HCT116 (cell line): Measurements from ENCODE around the gene RWDD3. TPM values are rescaled to one million over a fixed set of nuclear protein-coding genes. Genes with fewer than 3 reads are reported as not detected.

Experiments
- ATAC-seq: fragments of 200-7000 bp; cut with Tn5 transposase; 2 replicates; pipeline ENCODE4 v1.9.1; 2020; ENCODE audit warnings: mild to moderate bottlenecking, moderate library complexity
- BruUV-seq: library from RNA; stranded (reverse); fragments of 400-500 nt; replicated peaks from 2 replicates; lab custom pipeline; 2021; lab: Mats Ljungman, UMichigan
- CTCF ChIA-PET: fragments of 300-600 bp; sonication (Branson Sonifier 250); formaldehyde crosslinking; loops from one replicate; lab custom pipeline; 2021; ENCODE audit warnings: antibody characterized with exemption; lab: Charles Lee
- POLR2A ChIA-PET: fragments of 300-600, 350-600 bp; sonication (Branson Sonifier 250); formaldehyde crosslinking; loops from one replicate; lab custom pipeline; 2021; ENCODE audit warnings: antibody characterized with exemption; lab: Charles Lee
- RAD21 ChIA-PET, 2 experiments: fragments of 300-600 bp; sonication (Branson Sonifier 250); formaldehyde crosslinking; loops; one replicate each; lab custom pipeline; 2023; ENCODE audit warnings: low total read pairs in 2 of 2; ENCODE audit not compliant: uncharacterized antibody in 2 of 2, unreplicated experiment in 2 of 2, low non-redundant PET in 1 of 2; lab: Charles Lee
- DNase-seq: peaks from one replicate; pipeline ENCODE4 v3.0.0-alpha.2; 2010; ENCODE audit warnings: low read depth, low spot score
- H2AFZ ChIP-seq: fragments of 200-600 bp; shearing (Covaris generic), sonication (generic); 2 replicates; pipeline ENCODE4 v1.6.1; 2017; ENCODE audit warnings: low read depth, mixed run types, mixed read lengths, antibody characterized with exemption, low read length; ENCODE audit not compliant: poor library complexity, severe bottlenecking
- H3K27ac ChIP-seq: 2 replicates; pipeline ENCODE4 v1.5.1; 2012; ENCODE audit warnings: low read depth, low read length
- H3K27me3 ChIP-seq: fragments of 200-600 bp; sonication (generic); 2 replicates; pipeline ENCODE4 v1.6.1; 2016; ENCODE audit warnings: mixed run types, low read length, mixed read lengths; ENCODE audit not compliant: insufficient read depth
- H3K36me3 ChIP-seq, 2 experiments: fragments of 200-500 bp in 1 of 2; fragments of 200-600 bp in 1 of 2; sonication (Bioruptor generic) in 1 of 2; sonication (generic) in 1 of 2; 2 replicates each; pipeline versions ENCODE4 v1.5.1 to v1.6.1; 2014 to 2016; ENCODE audit warnings: low read length in 2 of 2, inconsistent platforms in 1 of 2, mixed read lengths in 1 of 2, mixed run types in 1 of 2; ENCODE audit not compliant: insufficient read depth in 2 of 2, control insufficient read depth in 1 of 2
- H3K4me1 ChIP-seq, 2 experiments: fragments of 200-600 bp in 1 of 2; sonication (generic) in 1 of 2; 2 replicates each; pipeline versions ENCODE4 v1.5.1 to v1.6.1; 2012 to 2017; ENCODE audit warnings: low read length in 2 of 2, inconsistent platforms in 1 of 2, mild to moderate bottlenecking in 1 of 2, mixed read lengths in 1 of 2, mixed run types in 1 of 2, moderate library complexity in 1 of 2; ENCODE audit not compliant: insufficient read depth in 2 of 2, control insufficient read depth in 1 of 2
- H3K4me2 ChIP-seq: fragments of 200-600 bp; sonication (generic); 2 replicates; pipeline ENCODE4 v1.6.1; 2017; ENCODE audit warnings: mixed run types, low read length, mixed read lengths
- H3K4me3 ChIP-seq, 2 experiments: fragments of 200-600 bp in 1 of 2; sonication (generic) in 1 of 2; replicated peaks in 1 of 2; 2 replicates each; pipeline ENCODE4 v1.5.1; 2011 to 2016; ENCODE audit warnings: low read length in 2 of 2, control low read depth in 1 of 2, low read depth in 1 of 2, mild to moderate bottlenecking in 1 of 2, mixed read lengths in 1 of 2, mixed run types in 1 of 2
- H3K79me2 ChIP-seq: fragments of 200-600 bp; sonication (generic); 2 replicates; pipeline ENCODE4 v1.6.1; 2017; ENCODE audit warnings: mild to moderate bottlenecking, mixed run types, low read length, moderate library complexity, mixed read lengths; ENCODE audit not compliant: insufficient read depth
- H3K9ac ChIP-seq: fragments of 200-600 bp; sonication (generic); 2 replicates; pipeline ENCODE4 v1.6.1; 2016; ENCODE audit warnings: low read length, mixed read lengths
- H3K9me2 ChIP-seq: fragments of 200-600 bp; sonication (generic), shearing (Covaris generic); 2 replicates; pipeline ENCODE4 v1.6.1; 2017; ENCODE audit warnings: mixed run types, mild to moderate bottlenecking, moderate library complexity; ENCODE audit not compliant: insufficient read depth
- H3K9me3 ChIP-seq, 2 experiments: fragments of 200-500 bp in 1 of 2; fragments of 200-600 bp in 1 of 2; sonication (Bioruptor generic) in 1 of 2; sonication (generic) in 1 of 2; 2 replicates each; pipeline ENCODE4 v1.6.1; 2014 to 2017; ENCODE audit warnings: low read length in 2 of 2, mixed read lengths in 2 of 2, inconsistent platforms in 1 of 2, low read depth in 1 of 2, mild to moderate bottlenecking in 1 of 2, mixed run types in 1 of 2, moderate library complexity in 1 of 2; ENCODE audit not compliant: control insufficient read depth in 1 of 2, insufficient read depth in 1 of 2
- H4K20me1 ChIP-seq: fragments of 200-600 bp; sonication (generic), shearing (Covaris generic); 2 replicates; pipeline ENCODE4 v1.6.1; 2017; ENCODE audit warnings: mixed run types, mild to moderate bottlenecking, moderate library complexity; ENCODE audit not compliant: insufficient read depth
- CBX3 ChIP-seq: IDR thresholded peaks from 2 replicates; pipeline ENCODE4 v1.6.1; 2012; ENCODE audit warnings: low read depth
- EGR1 ChIP-seq: IDR thresholded peaks from 2 replicates; pipeline ENCODE4 v1.6.1; 2012; ENCODE audit warnings: low read depth
- ELF1 ChIP-seq: IDR thresholded peaks from 2 replicates; pipeline ENCODE4 v1.6.1; 2012; ENCODE audit warnings: low read depth, borderline replicate concordance
- EZH2 ChIP-seq: fragments of 200-600 bp; sonication (generic); IDR thresholded peaks from 2 replicates; pipeline ENCODE4 v1.6.1; 2017; ENCODE audit warnings: antibody characterized with exemption, mixed run types
- EZH2phosphoT487 ChIP-seq: fragments of 200-600 bp; IDR thresholded peaks from 2 replicates; pipeline ENCODE4 v1.6.1; 2018; ENCODE audit warnings: antibody characterized with exemption, borderline replicate concordance
- FOSL1 ChIP-seq: IDR thresholded peaks from 2 replicates; pipeline ENCODE4 v1.6.1; 2012; ENCODE audit warnings: low read depth
- JUND ChIP-seq: IDR thresholded peaks from 2 replicates; pipeline ENCODE4 v1.6.1; 2012
- MAX ChIP-seq: IDR thresholded peaks from 2 replicates; pipeline ENCODE4 v1.6.1; 2012
- POLR2AphosphoS5 ChIP-seq: IDR thresholded peaks from 2 replicates; pipeline ENCODE4 v1.6.1; 2011; ENCODE audit warnings: mild to moderate bottlenecking, low read depth, low read length, moderate library complexity
- SP1 ChIP-seq: IDR thresholded peaks from 2 replicates; pipeline ENCODE4 v1.6.1; 2012; ENCODE audit warnings: low read depth
- SRF ChIP-seq: IDR thresholded peaks from 2 replicates; pipeline ENCODE4 v1.6.1; 2012; ENCODE audit warnings: low read depth
- TCF7L2 ChIP-seq: IDR thresholded peaks from 2 replicates; pipeline ENCODE4 v1.7.0; 2011; ENCODE audit warnings: borderline replicate concordance, inconsistent platforms; ENCODE audit not compliant: insufficient read depth, insufficient read length; ENCODE audit errors: extremely low read depth
- YY1 ChIP-seq: IDR thresholded peaks from 2 replicates; pipeline ENCODE4 v1.6.1; 2011; ENCODE audit warnings: low read length, low read depth, moderate library complexity, mild to moderate bottlenecking; ENCODE audit not compliant: insufficient replicate concordance; ENCODE audit errors: extremely low read depth
- ZFX ChIP-seq: fragments of 450-650 bp; IDR thresholded peaks from 2 replicates; pipeline ENCODE4 v1.6.1; 2017
- ZNF274 ChIP-seq: fragments of 200-500 bp; sonication (Bioruptor generic); IDR thresholded peaks from 2 replicates; pipeline ENCODE4 v1.6.1; 2014; ENCODE audit warnings: mild to moderate bottlenecking, low read depth, low read length, inconsistent platforms
- intact Hi-C: fragments of 100-400 bp; cut with micrococcal nuclease; formaldehyde crosslinking; loops from 2 replicates; pipeline ENCODE4 v1.10.0; 2022
- total RNA-seq: library from RNA; stranded (reverse); gene quantifications from one replicate; pipeline ENCODE4 v1.2.1, GENCODE V29; 2021; ENCODE audit not compliant: unreplicated experiment

RWDD3 gene
- total RNA-seq, 1 experiment from 2014 or later, result 12.4 TPM

GRCh38 chr1:95237981-95238703 is 4.1 kb downstream of the RWDD3 start:
- POLR2A ChIA-PET, result interaction anchor here (1.3 kb wide), 1 partner anchor 15 kb away, joined by 3 read pairs; no protein-coding TSS in a partner anchor
- RAD21 ChIA-PET, result no interaction called here
- no peak for TF ChIP-seq POLR2AphosphoS5
- no peak for TF ChIP-seq TCF7L2
- TF ChIP-seq ELF1, result no peak
- TF ChIP-seq MAX, result no peak
- TF ChIP-seq EZH2, result no peak
- TF ChIP-seq ZNF274, result no peak
- no peak for TF ChIP-seq JUND
- no peak for TF ChIP-seq EZH2phosphoT487
- no peak for TF ChIP-seq FOSL1
- TF ChIP-seq CBX3, result no peak
- TF ChIP-seq YY1, result no peak
- no peak for TF ChIP-seq EGR1
- TF ChIP-seq SP1, result no peak
- TF ChIP-seq SRF, result no peak
- no peak for TF ChIP-seq ZFX
- TF ChIP-seq, all 23 proteins: peak for 0
- Histone ChIP-seq H3K4me3 (no peak overlapping the region), H3K36me3 (peaks cover 0 to 10% of the 10 kb centered on the region in 2 experiments; a peak in 1 of 4 replicates), H3K9me2 (no peaks in the 10 kb centered on the region), H3K27me3 (no peaks in the 10 kb centered on the region), H2AFZ (no peak overlapping the region), H3K27ac (no peak overlapping the region), H3K9me3 (0 out of 4 replicates have a peak, but pooled peaks cover 0 to 3% of the 10 kb centered on the region in 2 experiments), H3K4me1 (peaks cover 5 to 6% of the 10 kb centered on the region in 2 experiments; a peak in 3 of 4 replicates), H3K4me2 (no peak overlapping the region), H4K20me1 (no peaks in the 10 kb centered on the region), H3K79me2 (no peaks in the 10 kb centered on the region), H3K9ac (no peak overlapping the region)
- no TSS peak for BruUV-seq
- intact Hi-C loops, result no loop called here
- DNase-seq (no peak), ATAC-seq (no peak)
- CTCF ChIA-PET, result no interaction called here
